Stimulated activated CD8-positive, alpha-beta memory T cell treated with anti-CD3 and anti-CD28 coated beads, Interleukin-12 subunit alpha, Interleukin-12 subunit beta, amount 100 ng/mL, for 24 hours (primary cell): ENCODE data around the gene RINT1.
A peak's percentile ranks its signal among the peaks of the same experiment; 100 is the strongest.
"Not testable (repeated sequence)": the region's sequence is repeated elsewhere in the genome, so short reads cannot be mapped to it uniquely, and the experiment has no call there.

Experiments used
- DNase-seq: peaks from one replicate; pipeline ENCODE4 v3.0.0-alpha.2; 2020; ENCODE audit errors: extremely low read depth

The RINT1 gene

DNA sequence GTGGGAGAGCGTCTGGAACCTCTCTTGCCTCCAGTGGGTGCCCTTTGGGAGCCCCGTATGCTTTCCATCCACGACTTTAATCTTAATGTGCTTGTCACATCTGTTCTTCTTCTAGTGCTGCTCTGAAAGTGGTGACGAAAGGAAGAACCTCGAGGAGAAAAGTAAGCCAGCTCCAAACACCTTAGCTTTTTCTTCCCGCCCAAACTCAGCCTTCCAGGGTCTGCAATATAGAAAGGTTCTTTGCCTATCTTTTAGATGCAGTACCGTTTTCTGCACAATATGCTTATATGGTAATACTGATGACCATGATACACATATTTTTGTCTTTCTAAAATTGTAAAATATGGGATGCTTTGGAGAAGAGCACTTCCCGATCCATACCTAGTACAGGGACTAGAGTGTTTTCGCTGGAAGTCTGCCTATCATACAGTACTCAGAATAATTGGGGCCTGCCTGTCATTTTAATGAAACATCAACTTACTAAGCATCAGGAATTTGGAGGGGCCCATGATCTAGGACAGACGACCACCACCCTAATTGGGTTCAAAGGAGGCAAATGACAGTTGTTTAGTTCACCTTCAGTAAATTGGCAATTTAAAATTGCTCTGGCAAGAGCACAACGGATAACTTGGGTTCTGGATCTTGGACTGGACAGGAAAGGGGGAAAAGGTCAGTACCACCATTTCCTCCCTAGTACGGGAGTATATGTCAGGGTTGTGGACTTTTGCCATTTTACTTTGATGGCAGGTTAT lies 884 bp downstream of the RINT1 start:
- no peak for DNase-seq

DNA sequence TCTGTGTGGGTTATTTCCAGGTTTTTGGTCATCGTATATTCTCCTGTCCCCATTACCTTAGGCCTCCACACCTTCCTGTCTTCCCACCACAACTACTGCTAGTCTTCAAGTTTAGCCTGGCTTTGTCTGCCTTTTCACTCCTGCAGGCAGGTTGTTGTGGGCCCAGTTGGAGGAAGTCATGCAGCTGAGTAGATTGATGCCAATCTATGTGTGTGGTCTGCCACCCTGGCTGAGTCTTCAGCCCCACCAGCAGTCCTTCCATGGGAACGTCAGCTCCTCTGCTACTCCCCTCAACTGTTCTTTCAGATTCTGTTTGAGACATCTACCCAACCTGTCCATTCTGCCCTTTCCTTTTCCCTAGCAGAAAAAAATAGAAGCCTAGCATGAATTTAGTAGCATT lies 6.3 kb downstream of the RINT1 start:
- DNase-seq: no peak

DNA sequence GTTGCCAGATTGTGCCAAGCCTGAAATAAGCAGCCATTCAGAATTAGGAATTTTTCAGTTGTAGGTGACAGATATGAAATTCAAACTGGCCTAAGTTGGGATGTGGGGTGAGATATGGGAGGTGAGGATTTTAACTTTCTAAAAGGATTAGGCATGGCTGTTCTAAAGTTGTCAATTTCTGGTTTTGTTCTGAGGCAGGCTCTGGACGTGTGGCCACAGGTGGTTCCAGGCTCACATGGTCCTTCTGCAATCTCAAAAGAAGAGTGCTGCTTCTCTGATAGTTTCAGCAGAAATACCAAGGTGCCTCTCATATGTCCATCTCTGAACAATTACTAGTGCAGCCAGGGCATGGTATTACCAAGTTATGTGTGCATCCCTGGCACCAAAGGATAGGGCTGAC lies 27.9 kb downstream of the RINT1 start:
- DNase-seq: no peak

DNA sequence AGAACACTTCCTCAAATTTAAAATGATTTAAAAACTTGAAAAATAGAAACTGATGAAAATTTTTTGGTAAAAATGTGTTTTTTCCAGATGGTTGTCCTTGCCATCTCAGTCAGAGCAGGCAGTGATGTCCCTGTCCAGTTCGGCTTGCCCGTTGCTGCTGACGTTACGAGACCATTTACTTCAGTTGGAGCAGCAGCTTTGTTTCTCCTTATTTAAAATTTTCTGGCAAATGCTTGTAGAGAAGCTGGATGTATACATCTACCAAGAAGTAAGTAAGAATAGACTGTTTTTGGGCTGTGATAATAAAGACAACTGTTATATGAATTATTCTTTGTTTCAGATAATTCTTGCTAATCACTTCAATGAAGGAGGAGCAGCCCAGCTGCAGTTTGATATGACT lies 33.2 kb downstream of the RINT1 start:
- DNase-seq: no peak

DNA sequence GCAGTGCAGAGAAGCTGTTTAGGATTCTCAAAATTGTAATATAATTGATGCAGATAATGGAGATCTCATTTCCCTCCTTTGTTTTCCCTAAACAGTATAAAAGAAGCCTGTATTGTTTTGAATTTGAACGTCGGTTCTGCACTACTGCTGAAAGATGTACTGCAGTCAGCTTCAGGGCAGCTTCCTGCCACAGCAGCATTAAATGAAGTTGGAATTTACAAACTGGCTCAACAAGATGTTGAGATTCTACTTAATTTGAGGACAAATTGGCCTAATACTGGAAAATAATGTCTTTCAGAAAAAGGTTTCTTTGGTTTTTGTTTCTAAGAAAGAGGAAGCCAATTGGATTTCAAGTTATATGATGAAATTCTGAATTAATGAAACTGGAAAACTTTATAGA lies 35.0 kb downstream of the RINT1 start:
- no peak for DNase-seq

DNA sequence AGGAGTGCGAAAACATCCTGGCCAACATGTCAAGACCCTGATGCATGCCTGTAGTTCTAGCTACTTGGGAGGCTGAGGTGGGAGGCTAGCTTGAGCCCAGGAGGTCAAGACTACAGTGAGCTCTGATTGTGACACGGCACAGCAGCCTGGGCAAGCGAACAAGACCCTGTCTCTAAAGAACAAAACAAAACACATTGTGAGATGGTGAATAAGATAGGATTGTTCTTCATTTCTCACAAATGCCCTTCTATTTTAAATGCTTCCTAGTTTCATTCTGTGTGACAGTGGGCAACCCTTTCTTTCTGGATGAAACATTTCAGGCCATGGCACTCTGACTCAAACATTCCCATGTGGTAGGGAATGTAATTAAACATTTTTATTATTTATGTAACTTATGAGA lies 35.8 kb downstream of the RINT1 start:
- DNase-seq: no peak

DNA sequence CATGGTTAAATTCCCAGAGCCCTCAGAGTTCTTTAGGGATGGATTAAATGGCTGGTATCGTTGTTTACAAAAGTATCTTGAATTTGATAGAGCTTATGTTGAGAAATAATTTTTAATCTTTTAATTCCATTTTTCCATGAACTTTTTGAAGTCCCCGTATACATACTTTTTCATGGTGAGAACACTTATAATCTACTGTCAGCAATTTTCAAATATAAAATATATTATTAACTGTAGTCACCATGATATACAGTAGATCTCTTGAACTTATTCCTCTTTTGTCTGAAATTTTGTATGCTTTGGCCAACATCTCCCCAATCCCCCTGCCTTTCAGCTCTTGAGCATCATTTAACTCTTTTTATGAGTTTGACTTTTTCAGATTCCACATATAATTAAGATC lies 39.9 kb downstream of the RINT1 start:
- DNase-seq: no peak

DNA sequence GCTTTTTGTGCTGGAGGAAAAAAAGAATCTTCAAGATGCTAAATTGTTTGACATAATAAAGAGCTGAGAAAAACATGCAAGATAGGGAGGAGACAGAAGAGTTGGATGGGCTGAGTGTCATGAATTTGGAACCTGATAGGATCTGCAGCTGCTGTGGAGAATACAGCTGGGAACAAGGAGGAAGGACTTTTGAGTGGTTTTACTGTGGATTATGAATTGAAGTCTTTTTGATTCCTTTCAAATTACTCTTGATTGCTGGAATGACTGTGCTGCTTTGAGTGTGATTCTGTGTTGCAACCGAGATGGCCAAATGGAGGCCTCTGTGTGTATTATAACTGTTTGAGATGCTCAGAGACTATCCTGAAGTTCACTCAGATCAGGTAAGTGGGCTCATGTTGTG lies 45.2 kb downstream of the RINT1 start:
- DNase-seq: no peak

DNA sequence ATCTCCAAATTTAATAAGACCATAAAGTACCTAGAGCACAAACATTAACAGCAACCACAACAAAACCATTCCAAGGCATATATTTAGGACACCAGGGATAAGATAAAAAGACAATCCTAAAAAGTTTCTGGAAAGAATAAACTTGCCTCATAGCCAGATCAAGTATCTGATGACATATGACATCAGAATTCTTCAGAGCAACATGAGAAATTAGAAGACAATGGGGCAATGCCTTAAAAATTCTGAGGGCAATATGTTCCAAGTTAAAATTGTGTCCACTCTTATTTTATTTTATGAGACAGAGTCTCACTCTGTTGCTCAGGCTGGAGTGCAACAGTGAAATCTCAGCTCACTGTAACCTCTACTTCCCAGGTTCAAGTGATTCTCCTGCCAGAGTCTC lies 46.5 kb downstream of the RINT1 start:
- no peak for DNase-seq

DNA sequence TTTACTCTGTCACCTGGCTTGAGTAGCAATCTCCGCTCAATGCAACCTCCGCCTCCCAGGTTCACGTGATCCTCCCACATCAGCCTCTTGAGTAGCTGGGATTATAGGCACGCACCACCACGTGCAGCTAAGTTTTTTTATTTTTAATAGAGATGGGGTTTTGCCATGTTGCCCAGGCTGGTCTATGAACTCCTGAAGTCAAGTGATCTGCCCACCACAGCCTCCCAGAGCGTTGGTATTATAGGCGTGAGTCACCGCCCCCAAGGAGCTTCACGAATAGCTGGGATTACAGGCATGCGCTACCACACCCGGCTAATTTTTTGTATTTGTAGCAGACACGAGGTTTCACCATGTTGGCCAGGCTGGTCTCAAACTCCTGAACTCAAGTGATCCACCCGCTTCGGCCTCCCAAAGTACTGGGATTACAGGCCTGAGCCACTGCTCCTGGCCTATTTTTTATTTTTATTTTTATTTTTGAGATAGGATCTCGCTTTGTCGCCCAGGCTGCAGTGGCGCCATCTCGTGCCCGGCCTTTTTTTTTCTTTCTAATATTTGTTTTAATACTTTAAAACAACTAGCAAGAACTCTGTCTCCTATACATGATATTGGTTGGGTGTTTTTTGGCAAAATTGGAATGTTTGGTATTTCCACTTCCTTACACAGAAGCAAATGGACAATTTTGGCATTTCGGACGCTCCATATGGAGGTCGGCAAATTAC lies 48.2 kb downstream of the RINT1 start:
- DNase-seq: no peak

DNA sequence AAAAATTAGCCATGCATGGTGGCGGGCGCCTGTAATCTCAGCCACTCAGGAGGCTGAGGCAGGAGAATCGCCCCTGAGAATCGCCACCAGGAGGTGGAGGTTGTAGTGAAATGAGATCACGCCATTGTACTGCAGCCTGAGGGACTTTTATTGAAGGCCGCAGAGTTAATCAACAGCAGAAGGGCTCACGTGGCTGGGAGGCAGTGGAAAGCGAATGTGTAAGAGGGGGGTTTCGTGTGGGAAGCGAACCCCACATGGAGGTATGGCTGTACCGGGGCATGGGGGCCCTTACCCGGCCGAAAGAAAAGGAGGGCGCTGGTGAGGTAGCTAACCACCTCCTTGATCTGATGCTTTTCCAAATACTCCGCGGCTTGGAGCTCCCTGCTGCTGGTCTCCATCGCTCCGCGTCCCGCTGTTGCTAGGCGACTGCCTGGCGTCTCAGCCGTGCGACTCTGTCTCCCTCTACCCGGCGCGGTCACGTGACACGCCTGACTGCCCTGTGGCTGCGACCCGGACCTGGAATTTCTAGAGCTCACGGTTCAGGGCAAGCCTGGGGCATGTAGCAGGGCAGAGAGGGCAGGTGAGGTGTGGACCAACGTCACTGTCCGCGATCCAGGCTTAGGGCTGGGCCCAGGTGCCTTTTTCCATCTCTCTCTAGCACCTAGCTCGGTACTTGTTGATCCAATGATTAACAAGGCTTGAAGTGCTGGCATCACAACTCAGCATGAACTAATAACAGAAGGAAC lies 49.2 kb downstream of the RINT1 start, which contains the start of gene EFCAB10:
Gene EFCAB10 (minus strand): TSS at position 428 of the 746 bp plus-strand sequence. CDS start 30 bp downstream, at position 398.
- DNase-seq: peak; percentile 22

DNA sequence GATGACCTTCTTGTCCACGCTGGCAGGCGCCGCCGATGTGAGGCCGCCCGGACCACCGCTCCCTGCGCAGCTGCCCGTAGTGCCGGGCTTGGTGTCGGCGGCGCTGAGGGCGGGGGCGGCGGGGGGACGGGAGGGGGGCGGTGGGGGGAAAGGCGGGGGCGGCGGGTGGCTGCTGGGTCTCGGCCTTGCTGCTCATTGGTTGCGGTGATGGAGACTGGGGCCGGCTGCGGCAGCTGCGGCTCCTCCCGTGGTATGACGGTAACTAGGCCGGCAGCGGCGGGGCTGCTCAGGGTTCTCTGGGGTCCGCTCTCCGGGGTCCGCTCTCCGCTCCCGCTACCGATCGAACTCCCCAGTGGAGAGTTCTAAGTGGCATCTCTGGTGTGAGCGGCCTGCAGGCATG lies 51.1 kb downstream of the RINT1 start:
- no peak for DNase-seq

DNA sequence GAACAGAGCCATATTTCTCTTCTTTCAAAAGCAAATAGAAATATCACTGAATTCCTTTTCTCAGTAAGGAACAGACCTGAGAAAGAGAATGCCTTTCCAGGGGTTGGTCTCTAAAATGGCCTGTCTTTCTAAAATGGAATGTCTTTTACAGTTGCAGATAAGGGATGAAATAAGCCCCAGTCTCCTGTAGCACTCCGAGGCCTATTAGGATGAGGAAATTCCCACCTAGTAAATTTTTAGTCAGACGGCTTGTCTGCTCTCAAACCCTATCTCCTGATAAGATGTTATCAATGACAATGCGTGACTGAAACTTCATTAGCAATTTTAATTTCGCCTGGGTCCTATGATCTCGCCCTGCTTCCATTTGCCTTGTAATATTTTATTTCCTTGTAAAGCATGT lies 52.2 kb downstream of the RINT1 start:
- no peak for DNase-seq

DNA sequence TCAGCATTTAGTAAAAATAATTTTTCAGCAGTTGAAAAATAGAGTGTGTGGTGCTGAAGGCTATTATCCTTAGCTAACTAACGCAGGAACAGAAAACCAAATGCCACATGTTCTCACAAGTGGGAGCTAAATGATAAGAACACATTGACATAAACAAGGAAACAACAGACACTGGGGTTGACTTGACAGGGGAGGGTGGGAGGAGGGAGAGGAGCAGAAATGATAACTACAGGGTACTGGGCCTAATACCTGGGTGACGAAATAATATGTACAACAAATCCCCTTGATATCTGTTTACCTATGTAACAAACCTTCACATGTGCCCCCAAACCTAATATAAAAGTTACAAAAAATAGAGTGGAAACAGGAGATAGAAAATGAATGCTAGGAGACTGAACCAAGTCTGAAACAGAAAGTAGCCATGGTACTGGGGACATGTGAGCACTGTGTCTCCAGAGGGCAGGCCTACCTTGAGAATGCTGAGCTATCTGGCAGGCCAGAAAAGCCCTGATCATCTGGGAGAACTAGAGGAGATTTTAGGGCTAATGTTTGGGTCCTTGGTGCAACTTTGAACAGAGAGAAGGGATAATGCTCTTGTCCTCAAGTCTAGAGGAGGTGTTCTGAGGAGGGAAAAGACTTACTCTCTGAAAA lies 54.0 kb downstream of the RINT1 start:
- no peak for DNase-seq

DNA sequence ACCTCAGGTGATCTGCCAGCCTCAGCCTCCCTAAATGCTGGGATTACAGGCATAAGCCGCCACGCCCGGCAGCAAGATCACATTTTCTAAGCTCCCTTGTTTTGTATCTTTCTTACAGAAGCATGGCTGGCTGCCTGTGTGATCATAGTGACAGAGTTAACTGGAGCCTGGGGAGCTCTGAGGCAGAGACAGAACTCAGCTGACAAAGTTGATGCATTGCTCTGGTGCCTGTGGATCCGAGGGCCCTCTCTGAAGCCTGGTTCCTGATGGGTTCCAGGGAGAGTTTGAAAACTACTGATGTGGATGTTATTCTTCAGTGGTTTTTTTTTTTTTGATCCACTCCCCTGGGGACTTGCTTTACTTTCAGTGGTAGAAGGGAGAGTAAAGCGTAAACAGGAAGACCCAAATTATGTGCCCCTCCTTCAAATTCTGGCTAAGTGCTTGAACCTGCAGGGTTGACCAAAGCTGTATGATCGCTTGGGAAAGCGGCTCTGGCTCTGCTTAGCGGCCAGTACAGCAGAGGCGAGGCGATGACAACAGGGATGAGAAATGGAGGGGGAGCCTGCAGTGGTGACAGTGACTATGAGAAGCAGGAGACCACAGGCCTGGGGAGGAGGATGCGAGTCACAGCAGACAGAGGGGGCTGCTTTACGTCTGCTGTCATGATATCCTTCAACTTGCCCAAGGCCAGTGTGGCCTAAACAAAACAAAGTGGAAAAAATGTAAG lies 56.1 kb downstream of the RINT1 start:
- no peak for DNase-seq

DNA sequence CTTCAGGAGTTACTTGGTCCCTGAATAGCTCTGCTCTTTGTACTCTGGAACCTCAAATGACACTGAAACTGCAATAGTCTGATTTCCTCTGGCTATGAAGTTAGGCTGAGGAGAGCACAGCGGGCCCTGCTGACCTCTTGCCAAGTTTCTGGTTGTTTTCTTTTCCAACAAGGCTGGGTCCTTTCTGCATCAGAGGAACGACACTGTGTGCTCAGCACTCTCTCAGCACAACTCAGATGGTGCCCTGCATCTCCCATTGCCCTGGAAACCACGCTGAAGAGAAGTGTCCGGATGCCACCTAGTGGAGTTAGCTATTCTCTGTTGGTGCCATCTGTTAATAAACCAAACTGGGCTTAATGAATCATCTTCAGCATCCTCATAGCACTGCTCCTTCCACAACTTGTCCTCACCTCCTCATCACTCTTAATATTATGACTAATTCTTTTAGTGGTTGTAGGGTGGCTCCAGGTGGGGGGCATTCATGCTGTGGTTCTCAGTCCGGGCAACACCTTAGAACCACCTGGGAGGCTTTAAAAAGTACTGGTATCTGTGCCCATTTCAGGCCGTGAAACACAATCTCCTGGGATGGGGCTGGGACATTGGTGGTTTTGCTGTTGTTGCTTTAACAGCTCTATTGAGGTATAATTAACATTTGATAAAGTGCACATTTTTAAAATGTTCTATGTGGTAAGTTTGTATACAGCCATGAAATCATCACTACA lies 57.5 kb downstream of the RINT1 start:
- peak; percentile 11 for DNase-seq

DNA sequence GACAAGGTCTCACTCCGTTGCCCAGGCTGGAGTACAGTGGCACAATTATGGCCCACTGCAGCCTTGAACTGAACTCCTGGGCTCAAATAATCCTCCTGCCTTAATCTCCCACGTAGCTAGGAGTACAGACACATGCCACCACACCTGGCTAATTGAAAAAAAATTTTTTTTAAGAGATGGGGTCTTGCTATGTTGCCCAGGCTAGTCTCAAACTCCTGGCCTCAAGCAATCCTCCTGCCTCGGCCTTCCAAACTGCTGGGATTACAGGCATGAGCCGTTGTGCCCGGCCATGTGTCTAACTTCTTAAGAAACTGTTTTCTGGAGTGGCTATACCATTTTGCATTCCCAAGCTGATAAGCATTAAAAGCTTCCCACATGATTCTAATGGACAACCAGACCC lies 58.8 kb downstream of the RINT1 start:
- no peak for DNase-seq

DNA sequence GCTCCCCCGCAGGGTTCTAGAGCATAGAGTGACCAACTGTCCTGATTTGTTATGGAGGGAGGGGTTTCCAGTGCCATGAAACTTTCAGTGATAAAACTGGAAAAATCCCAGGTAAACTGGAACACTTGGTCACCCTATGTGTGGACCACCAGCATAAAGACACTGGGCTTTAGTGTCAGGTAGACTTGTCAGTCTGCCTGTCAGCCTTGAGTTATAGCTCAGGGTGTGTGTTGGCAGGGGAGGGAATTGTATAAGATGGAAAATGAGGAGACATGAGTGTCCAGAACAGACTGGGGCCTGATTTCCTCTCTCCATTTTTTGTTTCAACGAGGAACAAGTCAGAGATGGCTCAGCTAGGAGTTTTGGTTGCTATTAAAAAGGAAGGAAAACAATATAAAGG lies 59.5 kb downstream of the RINT1 start:
- no peak for DNase-seq

DNA sequence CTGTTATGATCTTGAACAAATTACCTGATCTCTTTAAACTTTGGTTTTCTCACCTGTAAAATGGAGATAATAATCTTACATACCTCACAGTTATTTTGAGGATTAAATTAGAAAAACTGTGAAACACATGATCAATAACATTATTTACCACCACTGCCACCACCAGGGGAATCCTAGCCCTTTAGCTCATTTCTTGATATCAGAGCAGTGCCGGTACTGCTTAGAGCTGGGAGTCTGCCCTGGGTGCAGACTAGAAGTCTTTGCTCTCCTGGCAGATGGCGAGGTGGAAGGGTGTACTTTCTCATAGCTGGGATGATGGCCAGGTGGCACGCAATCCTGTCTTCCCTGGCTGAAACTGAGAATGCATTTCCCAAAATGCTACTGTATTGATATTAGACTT lies 62.0 kb downstream of the RINT1 start:
- no peak for DNase-seq

DNA sequence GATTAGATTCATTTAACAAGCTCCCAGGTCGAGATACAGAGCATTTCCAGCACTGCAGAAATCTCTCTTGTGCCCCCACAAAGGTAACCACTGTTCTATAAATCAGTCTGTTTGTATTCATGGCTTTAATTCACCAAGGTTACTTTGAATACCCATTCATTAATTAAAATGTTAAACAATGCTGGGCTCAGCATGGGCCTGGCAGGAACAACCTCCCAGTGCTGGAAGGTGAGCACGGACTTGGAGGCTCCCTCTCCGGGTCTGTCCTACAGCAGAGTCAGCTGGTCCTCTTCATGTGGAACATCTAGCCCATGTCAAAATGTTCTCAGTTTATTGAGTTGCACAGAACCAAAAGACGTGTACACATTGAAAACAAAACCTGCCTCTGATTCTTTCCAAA lies 64.9 kb downstream of the RINT1 start:
- no peak for DNase-seq

DNA sequence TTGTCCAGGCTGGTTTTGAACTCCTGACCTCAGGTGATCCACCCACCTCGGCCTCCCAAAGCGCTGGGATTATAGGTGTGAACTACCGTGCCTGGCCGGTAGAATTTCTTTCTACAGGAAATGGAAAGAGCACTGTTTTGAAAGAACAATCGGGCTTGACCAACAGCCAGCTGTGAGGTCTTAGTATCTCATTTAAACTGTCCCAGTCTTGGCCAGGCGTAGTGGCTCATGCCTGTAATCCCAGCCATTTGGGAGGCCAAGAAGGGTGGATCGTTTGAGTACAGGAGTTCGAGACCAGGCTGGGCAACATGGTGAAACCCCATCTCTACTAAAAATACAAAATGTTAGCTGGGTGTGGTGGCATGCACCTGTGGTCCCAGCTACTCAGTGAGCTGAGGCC lies 67.1 kb downstream of the RINT1 start:
- DNase-seq: not testable (repeated sequence)
